A673 (cell line): ENCODE results near the gene CACHD1.

Source experiments
- EZH2 ChIP-seq: fragments of 200-600 bp; sonication (generic); IDR thresholded peaks from 2 replicates; pipeline ENCODE4 v1.6.1; 2017; ENCODE audit warnings: borderline replicate concordance, low read depth, mild to moderate bottlenecking, mixed read lengths, antibody characterized with exemption, low read length; ENCODE audit not compliant: poor library complexity, severe bottlenecking
- TF ChIP-seq, protein P1 (sequence below): fragments of 300-800, 200-600 bp; sonication (generic); conservative IDR thresholded peaks from 2 replicates; pipeline ENCODE4 v1.5.1; 2017; ENCODE audit warnings: low read depth, mild to moderate bottlenecking, antibody characterized with exemption, low read length, moderate library complexity, mixed read lengths

DNA sequence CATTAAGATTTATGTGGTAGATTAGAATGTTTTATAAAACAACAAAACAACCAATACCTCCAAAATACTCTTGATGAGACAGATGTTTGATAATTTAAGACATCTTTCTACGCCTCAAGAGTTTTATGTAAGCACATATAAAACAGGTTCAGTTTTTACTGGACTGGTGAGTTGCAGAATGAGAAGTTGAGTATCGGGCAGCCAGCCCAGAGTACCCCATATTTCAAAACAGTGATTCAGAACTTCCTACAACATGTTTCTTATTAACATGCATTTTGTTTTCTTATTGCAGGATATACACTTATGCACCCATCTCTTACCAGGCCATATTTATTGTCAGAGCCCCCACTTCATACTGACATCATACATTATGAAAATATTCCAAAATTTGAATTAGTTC, 183.5 kb downstream of the CACHD1 start:
- TF ChIP-seq, protein P1, sequence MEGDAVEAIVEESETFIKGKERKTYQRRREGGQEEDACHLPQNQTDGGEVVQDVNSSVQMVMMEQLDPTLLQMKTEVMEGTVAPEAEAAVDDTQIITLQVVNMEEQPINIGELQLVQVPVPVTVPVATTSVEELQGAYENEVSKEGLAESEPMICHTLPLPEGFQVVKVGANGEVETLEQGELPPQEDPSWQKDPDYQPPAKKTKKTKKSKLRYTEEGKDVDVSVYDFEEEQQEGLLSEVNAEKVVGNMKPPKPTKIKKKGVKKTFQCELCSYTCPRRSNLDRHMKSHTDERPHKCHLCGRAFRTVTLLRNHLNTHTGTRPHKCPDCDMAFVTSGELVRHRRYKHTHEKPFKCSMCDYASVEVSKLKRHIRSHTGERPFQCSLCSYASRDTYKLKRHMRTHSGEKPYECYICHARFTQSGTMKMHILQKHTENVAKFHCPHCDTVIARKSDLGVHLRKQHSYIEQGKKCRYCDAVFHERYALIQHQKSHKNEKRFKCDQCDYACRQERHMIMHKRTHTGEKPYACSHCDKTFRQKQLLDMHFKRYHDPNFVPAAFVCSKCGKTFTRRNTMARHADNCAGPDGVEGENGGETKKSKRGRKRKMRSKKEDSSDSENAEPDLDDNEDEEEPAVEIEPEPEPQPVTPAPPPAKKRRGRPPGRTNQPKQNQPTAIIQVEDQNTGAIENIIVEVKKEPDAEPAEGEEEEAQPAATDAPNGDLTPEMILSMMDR: no peak
- TF ChIP-seq EZH2: no peak
